HEK293 (cell line): ENCODE measurements around the gene CMBL.
A peak's percentile ranks its signal among the peaks of the same experiment; 100 is the strongest.

Source experiments
- CTCF ChIA-PET: fragments of 350-600 bp; formaldehyde crosslinking; extraction: SDS; loops from one replicate; lab custom pipeline; 2021; ENCODE audit warnings: antibody characterized with exemption; lab: Yijun Ruan, JAX
- POLR2A ChIA-PET: fragments of 300-600 bp; formaldehyde crosslinking; extraction: SDS; loops from one replicate; lab custom pipeline; 2020; ENCODE audit warnings: antibody characterized with exemption, inconsistent platforms; lab: Yijun Ruan, JAX
- H3K27ac ChIP-seq: fragments of 200-500 bp; sonication (Bioruptor generic); 2 replicates; pipeline ENCODE4 v1.5.1; 2014; ENCODE audit warnings: low read depth, low read length, control low read depth, inconsistent platforms; ENCODE audit errors: extremely low read depth
- H3K36me3 ChIP-seq, 2 experiments: fragments of 200-500 bp in 1 of 2; sonication (Bioruptor generic) in 1 of 2; 1 replicate in 1 of 2; 2 replicates in 1 of 2; pipeline ENCODE4 v1.5.1; 2014 to 2017; ENCODE audit warnings: inconsistent platforms in 2 of 2, low read length in 2 of 2; ENCODE audit not compliant: control insufficient read depth in 2 of 2, insufficient read depth in 1 of 2
- H3K4me1 ChIP-seq: fragments of 200-500 bp; sonication (Bioruptor generic); 2 replicates; pipeline ENCODE4 v1.5.1; 2014; ENCODE audit warnings: mild to moderate bottlenecking, low read length, inconsistent platforms; ENCODE audit not compliant: control insufficient read depth, insufficient read depth
- H3K4me3 ChIP-seq: 2 replicates; pipeline ENCODE4 v1.5.1; 2011; ENCODE audit warnings: low read depth, mild to moderate bottlenecking, control low read depth, low read length, moderate library complexity
- H3K9me3 ChIP-seq: fragments of 200-500 bp; sonication (Bioruptor generic); 2 replicates; pipeline ENCODE4 v1.5.1; 2014; ENCODE audit warnings: low read depth, low read length, inconsistent platforms; ENCODE audit not compliant: control insufficient read depth, insufficient read depth
- CTCF ChIP-seq: fragments of 450-650 bp; formaldehyde crosslinking; IDR thresholded peaks from 2 replicates; pipeline ENCODE4 v1.5.1; 2016; ENCODE audit warnings: missing biosample characterization, missing genetic modification characterization
- FEZF1 ChIP-seq: fragments of 450-650 bp; formaldehyde crosslinking; IDR thresholded peaks from 2 replicates; pipeline ENCODE4 v1.5.1; 2016; ENCODE audit warnings: missing biosample characterization, missing genetic modification characterization
- GLI4 ChIP-seq: fragments of 450-650 bp; formaldehyde crosslinking; IDR thresholded peaks from 2 replicates; pipeline ENCODE4 v1.5.1; 2016; ENCODE audit warnings: missing biosample characterization, missing genetic modification characterization
- GLIS2 ChIP-seq: fragments of 450-650 bp; formaldehyde crosslinking; IDR thresholded peaks from 2 replicates; pipeline ENCODE4 v1.5.1; 2016; ENCODE audit warnings: missing biosample characterization, missing genetic modification characterization
- KLF9 ChIP-seq: fragments of 450-650 bp; formaldehyde crosslinking; IDR thresholded peaks from 2 replicates; pipeline ENCODE4 v1.5.1; 2016; ENCODE audit warnings: missing biosample characterization, missing genetic modification characterization, low read depth
- MYNN ChIP-seq: fragments of 450-650 bp; formaldehyde crosslinking; IDR thresholded peaks from 2 replicates; pipeline ENCODE4 v1.5.1; 2016; ENCODE audit warnings: missing biosample characterization, missing genetic modification characterization, borderline replicate concordance
- OVOL3 ChIP-seq: fragments of 450-650 bp; formaldehyde crosslinking; IDR thresholded peaks from 2 replicates; pipeline ENCODE4 v1.5.1; 2016; ENCODE audit warnings: missing biosample characterization, missing genetic modification characterization
- PRDM6 ChIP-seq: fragments of 450-650 bp; formaldehyde crosslinking; IDR thresholded peaks from 2 replicates; pipeline ENCODE4 v1.5.1; 2017; ENCODE audit warnings: missing biosample characterization, missing genetic modification characterization
- ZFHX2 ChIP-seq: fragments of 450-650 bp; formaldehyde crosslinking; conservative IDR thresholded peaks from 2 replicates; pipeline ENCODE4 v1.5.1; 2016; ENCODE audit warnings: missing biosample characterization, missing genetic modification characterization
- ZNF335 ChIP-seq: fragments of 450-650 bp; formaldehyde crosslinking; conservative IDR thresholded peaks from 2 replicates; pipeline ENCODE4 v1.5.1; 2016; ENCODE audit warnings: missing biosample characterization, missing genetic modification characterization
- ZNF362 ChIP-seq: fragments of 450-650 bp; formaldehyde crosslinking; IDR thresholded peaks from 2 replicates; pipeline ENCODE4 v1.5.1; 2016; ENCODE audit warnings: missing biosample characterization, missing genetic modification characterization
- ZNF37A ChIP-seq: fragments of 450-650 bp; IDR thresholded peaks from 2 replicates; pipeline ENCODE4 v1.5.1; 2018; ENCODE audit warnings: missing biosample characterization, missing genetic modification characterization

CMBL gene

GRCh38 chr5:10304932-10305331 lies 2.8 kb downstream of the CMBL start:
- ChIA-PET CTCF (interaction anchor here (0.6 to 1.8 kb wide), 5 partner anchors 21 to 53 kb away, joined by 3 to 12 read pairs (median 4); no protein-coding TSS in a partner anchor), POLR2A (no interaction called here)
- H3K4me3 ChIP-seq: no peak overlapping the region
- H3K9me3 ChIP-seq: no peaks in the 10 kb centered on the region
- no peaks in the 10 kb centered on the region for H3K4me1 ChIP-seq
- peak; percentile 67 for TF ChIP-seq CTCF (tag by site-specific recombination)
- TF ChIP-seq MYNN (tag by site-specific recombination): no peak
- no peak for TF ChIP-seq ZFHX2 (tag by site-specific recombination)
- no peak for TF ChIP-seq FEZF1 (tag by site-specific recombination)
- no peaks in the 10 kb centered on the region for H3K36me3 ChIP-seq
- no peak overlapping the region for H3K27ac ChIP-seq

GRCh38 chr5:10303699-10304170 lies 4.0 kb downstream of the CMBL start:
- Histone ChIP-seq H3K9me3 (no peaks in the 10 kb centered on the region), H3K36me3 (no peaks in the 10 kb centered on the region), H3K4me3 (no peak overlapping the region), H3K27ac (no peak overlapping the region), H3K4me1 (no peaks in the 10 kb centered on the region)
- CTCF ChIA-PET: interaction anchor here (1.2 to 1.8 kb wide), 2 partner anchors 20 to 23 kb away, joined by 5 to 12 read pairs; no protein-coding TSS in a partner anchor
- POLR2A ChIA-PET: interaction anchor here (0.5 to 0.7 kb wide), 2 partner anchors 142 to 261 kb away, joined by 3 to 4 read pairs; no protein-coding TSS in a partner anchor
- TF ChIP-seq GLIS2 (tag by site-specific recombination) (0 out of 2 replicates have a peak, but pooled peaks have one; percentile 18), ZNF335 (tag by site-specific recombination) (peak; percentile 77), KLF9 (tag by site-specific recombination) (no peak)
- TF ChIP-seq, all 188 proteins: peak for 2

GRCh38 chr5:10303201-10303600 lies 4.5 kb downstream of the CMBL start:
- ChIA-PET CTCF (interaction anchor here (0.6 to 2.5 kb wide), 3 partner anchors 17 to 55 kb away, joined by 7 to 8 read pairs (median 8); no protein-coding TSS in a partner anchor), POLR2A (no interaction called here)
- no peak overlapping the region for H3K27ac ChIP-seq

GRCh38 chr5:10301842-10302610 lies 5.7 kb downstream of the CMBL start:
- no peaks in the 10 kb centered on the region for H3K9me3 ChIP-seq
- POLR2A ChIA-PET: interaction anchor here (1.0 kb wide), 1 partner anchor 51 kb away, joined by 6 read pairs; the partner anchor contains the start of gene MARCHF6

More at GRCh38 chr5:10303201-10303600, 4.5 kb downstream of the CMBL start:
- Histone ChIP-seq H3K9me3 (no peaks in the 10 kb centered on the region), H3K36me3 (no peaks in the 10 kb centered on the region), H3K4me1 (no peaks in the 10 kb centered on the region), H3K4me3 (no peak overlapping the region)
- TF ChIP-seq GLI4 (tag by site-specific recombination): no peak

More at GRCh38 chr5:10301842-10302610, 5.7 kb downstream of the CMBL start:
- no peak overlapping the region for H3K27ac ChIP-seq
- CTCF ChIA-PET: interaction anchor here (0.6 to 2.5 kb wide), 3 partner anchors 18 to 56 kb away, joined by 4 to 8 read pairs (median 8); no protein-coding TSS in a partner anchor
- TF ChIP-seq ZNF362 (tag by site-specific recombination) (0 out of 2 replicates have a peak, but pooled peaks have one; percentile 39), ZNF37A (no peak), OVOL3 (no peak), PRDM6 (no peak)
- H3K4me3 ChIP-seq: no peak overlapping the region
- no peaks in the 10 kb centered on the region for H3K4me1 ChIP-seq
- H3K36me3 ChIP-seq: no peaks in the 10 kb centered on the region
